ENCODE results near the gene RNF14. TPM values are rescaled to one million over a fixed set of nuclear protein-coding genes. Genes with fewer than 3 reads are reported as not detected.

RNF14 gene
- total RNA-seq, 1 donor from 2014 or later = 51.6 TPM

DNA sequence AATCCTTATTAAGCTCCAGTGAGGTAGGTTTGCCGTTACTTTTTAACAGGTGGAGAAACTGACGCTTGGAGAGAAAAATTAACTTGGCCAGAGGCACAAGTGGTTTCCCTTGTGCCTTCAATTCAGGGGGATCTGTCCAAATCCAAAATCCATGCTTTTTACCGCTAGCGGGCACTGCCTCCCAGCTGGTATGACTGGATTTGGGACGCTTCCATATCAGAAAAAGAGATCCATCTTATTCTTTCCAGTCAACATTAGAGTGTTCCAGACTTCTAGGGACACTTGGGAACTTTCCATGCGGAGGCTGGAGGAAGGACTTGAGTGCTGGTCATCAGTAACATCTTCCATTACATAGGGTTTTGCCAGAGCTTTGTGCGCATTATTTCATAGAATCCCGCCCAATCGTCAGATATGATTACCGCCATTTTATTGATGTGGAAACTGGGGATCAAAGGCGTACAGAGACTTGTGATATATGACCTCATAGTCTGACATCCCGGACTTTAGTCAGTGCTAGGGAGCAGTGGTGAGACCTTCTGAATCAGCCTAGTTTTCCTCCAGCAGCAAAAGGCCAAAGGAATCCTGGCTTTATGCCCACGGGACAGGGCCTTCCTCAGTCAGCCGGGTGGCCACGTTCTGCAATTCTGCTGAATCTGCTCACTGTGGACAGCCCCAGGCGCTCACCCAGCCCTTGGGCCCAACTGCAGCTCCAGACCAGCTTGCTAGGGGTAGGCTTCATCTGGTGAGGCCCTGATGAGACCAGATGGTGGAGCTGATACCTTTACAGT lies 45.0 kb downstream of the RNF14 start:
- Mint-ChIP-seq H3K27me3 (ENCODE audit: unreplicated experiment) (no peaks in the 10 kb centered on the region), H3K9me3 (ENCODE audit: unreplicated experiment) (no peaks in the 10 kb centered on the region), H3K4me1 (ENCODE audit: unreplicated experiment) (peaks cover 16% of the 10 kb centered on the region), H3K4me3 (ENCODE audit: unreplicated experiment) (peak overlapping the region; percentile 89), H3K36me3 (ENCODE audit: low read depth, unreplicated experiment) (no peaks in the 10 kb centered on the region), H3K27ac (ENCODE audit: unreplicated experiment) (no peak overlapping the region)
- DNase-seq (ENCODE audit: low spot score) = no peak
- TF ChIP-seq, protein P1, sequence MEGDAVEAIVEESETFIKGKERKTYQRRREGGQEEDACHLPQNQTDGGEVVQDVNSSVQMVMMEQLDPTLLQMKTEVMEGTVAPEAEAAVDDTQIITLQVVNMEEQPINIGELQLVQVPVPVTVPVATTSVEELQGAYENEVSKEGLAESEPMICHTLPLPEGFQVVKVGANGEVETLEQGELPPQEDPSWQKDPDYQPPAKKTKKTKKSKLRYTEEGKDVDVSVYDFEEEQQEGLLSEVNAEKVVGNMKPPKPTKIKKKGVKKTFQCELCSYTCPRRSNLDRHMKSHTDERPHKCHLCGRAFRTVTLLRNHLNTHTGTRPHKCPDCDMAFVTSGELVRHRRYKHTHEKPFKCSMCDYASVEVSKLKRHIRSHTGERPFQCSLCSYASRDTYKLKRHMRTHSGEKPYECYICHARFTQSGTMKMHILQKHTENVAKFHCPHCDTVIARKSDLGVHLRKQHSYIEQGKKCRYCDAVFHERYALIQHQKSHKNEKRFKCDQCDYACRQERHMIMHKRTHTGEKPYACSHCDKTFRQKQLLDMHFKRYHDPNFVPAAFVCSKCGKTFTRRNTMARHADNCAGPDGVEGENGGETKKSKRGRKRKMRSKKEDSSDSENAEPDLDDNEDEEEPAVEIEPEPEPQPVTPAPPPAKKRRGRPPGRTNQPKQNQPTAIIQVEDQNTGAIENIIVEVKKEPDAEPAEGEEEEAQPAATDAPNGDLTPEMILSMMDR (IDR thresholded peaks at IDR 0.05; ENCODE audit: unreplicated experiment) = no peak

DNA sequence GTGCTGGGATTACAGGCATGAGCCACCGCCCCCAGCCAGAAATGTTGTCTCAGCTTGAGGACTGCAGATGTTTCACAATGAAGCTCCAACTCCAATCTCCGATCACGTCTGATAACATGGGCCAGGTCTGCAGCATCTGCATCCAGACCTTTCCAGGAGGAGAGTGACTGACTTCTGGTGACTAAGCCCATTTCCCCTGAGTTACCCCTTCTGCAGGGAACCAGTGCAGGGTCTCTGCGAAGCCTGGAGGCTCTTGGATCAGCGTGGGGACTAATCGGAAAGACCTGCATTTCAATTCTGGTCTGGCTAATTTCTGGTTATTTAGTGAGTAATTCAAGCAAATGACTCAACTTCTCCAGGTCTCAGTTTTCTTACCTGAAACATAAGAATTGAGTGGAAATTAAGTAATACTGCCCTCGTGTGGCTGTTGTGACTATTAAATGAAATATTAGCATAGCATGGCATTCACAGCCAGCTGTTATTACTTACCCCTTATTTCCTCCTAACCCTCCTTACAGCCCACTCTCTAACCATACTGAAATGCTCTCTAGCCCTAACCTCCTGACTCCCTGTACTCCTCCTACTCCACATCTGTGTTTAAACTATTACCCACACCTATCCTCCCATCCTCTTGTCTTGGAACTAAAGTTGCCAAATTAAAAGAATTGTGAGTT lies 46.1 kb downstream of the RNF14 start:
- H3K27me3 Mint-ChIP-seq (ENCODE audit: unreplicated experiment) = no peaks in the 10 kb centered on the region
- no peak for DNase-seq (ENCODE audit: low spot score)
- H3K4me1 Mint-ChIP-seq (ENCODE audit: unreplicated experiment) = peaks cover 16% of the 10 kb centered on the region
- H3K36me3 Mint-ChIP-seq (ENCODE audit: low read depth, unreplicated experiment) = no peaks in the 10 kb centered on the region
- TF ChIP-seq, protein P1 (IDR thresholded peaks at IDR 0.05; ENCODE audit: unreplicated experiment) = peak; percentile 56
- no peaks in the 10 kb centered on the region for H3K9me3 Mint-ChIP-seq (ENCODE audit: unreplicated experiment)
- peak overlapping the region; percentile 27 for H3K27ac Mint-ChIP-seq (ENCODE audit: unreplicated experiment)
- H3K4me3 Mint-ChIP-seq (ENCODE audit: unreplicated experiment) = no peak overlapping the region

DNA sequence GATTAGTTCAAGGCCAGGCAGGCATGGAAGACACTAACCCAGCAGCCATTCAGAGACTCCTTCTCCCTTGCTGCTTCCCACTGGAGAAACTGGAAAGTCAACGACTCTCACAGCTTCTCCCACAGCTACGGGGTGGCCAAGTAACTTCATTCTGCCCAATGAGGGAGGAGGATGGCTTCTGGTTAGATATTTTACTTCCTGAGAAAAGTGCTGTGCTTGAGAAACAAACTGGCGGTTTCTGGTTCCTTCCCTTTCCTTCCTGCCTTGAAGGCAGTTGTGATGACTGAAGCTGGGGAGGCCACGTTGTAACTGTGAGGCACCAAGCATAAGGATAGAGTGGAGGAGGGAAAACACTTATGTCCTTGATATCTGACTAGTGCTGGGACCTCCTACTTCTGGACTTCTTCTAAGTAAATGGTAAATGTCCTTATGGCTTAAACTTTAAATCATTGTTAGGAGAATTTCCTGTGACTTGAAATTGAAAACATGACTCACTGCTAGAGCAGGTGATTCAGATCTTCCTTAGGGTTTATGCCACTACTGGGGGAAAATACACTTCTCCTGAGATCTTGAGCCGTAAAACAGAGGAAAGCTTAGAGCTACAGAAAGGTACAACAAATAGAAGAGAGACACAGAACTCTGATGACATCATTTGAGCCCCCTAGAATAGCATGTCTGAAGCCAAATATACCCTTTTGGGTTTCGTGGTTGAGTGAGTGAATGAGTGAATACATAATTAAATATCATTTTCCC lies 47.1 kb downstream of the RNF14 start:
- Mint-ChIP-seq H3K4me1 (ENCODE audit: unreplicated experiment) (peaks cover 16% of the 10 kb centered on the region), H3K27me3 (ENCODE audit: unreplicated experiment) (no peaks in the 10 kb centered on the region), H3K9me3 (ENCODE audit: unreplicated experiment) (no peaks in the 10 kb centered on the region), H3K36me3 (ENCODE audit: low read depth, unreplicated experiment) (no peaks in the 10 kb centered on the region), H3K27ac (ENCODE audit: unreplicated experiment) (peak overlapping the region; percentile 64), H3K4me3 (ENCODE audit: unreplicated experiment) (no peak overlapping the region)
- DNase-seq (ENCODE audit: low spot score) = no peak
- TF ChIP-seq, protein P1 (IDR thresholded peaks at IDR 0.05; ENCODE audit: unreplicated experiment) = no peak

DNA sequence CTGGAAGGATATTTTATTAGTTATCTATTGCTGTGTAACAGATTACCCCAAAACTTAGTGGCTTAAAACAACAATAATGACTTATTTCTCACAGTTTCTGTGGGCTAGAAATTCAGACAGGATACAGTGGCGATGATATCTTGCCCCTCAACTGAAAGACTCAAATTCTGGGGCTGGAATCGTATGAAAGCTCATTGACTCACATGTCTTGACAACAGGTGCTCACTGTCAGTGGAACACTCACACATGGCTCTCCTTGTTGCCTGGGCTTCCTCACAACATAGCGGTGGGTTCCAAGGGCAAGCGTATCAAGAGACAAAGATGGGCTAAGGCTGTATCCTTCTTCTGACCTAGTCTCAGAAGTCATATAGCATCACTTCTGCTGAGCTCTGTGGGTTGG lies 47.7 kb downstream of the RNF14 start:
- H3K27ac Mint-ChIP-seq (ENCODE audit: unreplicated experiment) = no peak overlapping the region
- no peaks in the 10 kb centered on the region for H3K27me3 Mint-ChIP-seq (ENCODE audit: unreplicated experiment)
- no peak for DNase-seq (ENCODE audit: low spot score)
- H3K4me3 Mint-ChIP-seq (ENCODE audit: unreplicated experiment) = no peak overlapping the region
- peaks cover 16% of the 10 kb centered on the region for H3K4me1 Mint-ChIP-seq (ENCODE audit: unreplicated experiment)
- TF ChIP-seq, protein P1 (IDR thresholded peaks at IDR 0.05; ENCODE audit: unreplicated experiment) = no peak
- no peaks in the 10 kb centered on the region for H3K36me3 Mint-ChIP-seq (ENCODE audit: low read depth, unreplicated experiment)
- no peaks in the 10 kb centered on the region for H3K9me3 Mint-ChIP-seq (ENCODE audit: unreplicated experiment)

Measured in endothelial cell (in vitro differentiated cells).